ENCODE data around the gene PCGF3.
A peak's percentile ranks its signal among the peaks of the same experiment; 100 is the strongest.
"Not testable (repeated sequence)": the region's sequence is repeated elsewhere in the genome, so short reads cannot be mapped to it uniquely, and the experiment has no call there.

Gene PCGF3

GRCh38 chr4:705278-706082 is at the start of gene PCGF3:
Gene PCGF3 (plus strand): TSS chr4:705832. CDS start chr4:733681, 27,849 bp downstream.
- DNase-seq: peak; percentile 98 to 99

GRCh38 chr4:656436-657337 is 48.9 kb upstream of the PCGF3 start:
- DNase-seq: no peak

- DNase-seq: no peak
Measured at GRCh38 chr4:657338-657833, 48.2 kb upstream of the PCGF3 start.

- no peak for DNase-seq
Measured at GRCh38 chr4:657834-658667, 47.6 kb upstream of the PCGF3 start.

- no peak for DNase-seq
Measured at GRCh38 chr4:658681-659667, 46.7 kb upstream of the PCGF3 start.

- no peak for DNase-seq
Measured at GRCh38 chr4:659851-660250, 45.8 kb upstream of the PCGF3 start.

- no peak for DNase-seq
Measured at GRCh38 chr4:660401-660800, 45.2 kb upstream of the PCGF3 start.

GRCh38 chr4:661231-661630 is 44.4 kb upstream of the PCGF3 start:
- no peak for DNase-seq

GRCh38 chr4:661881-662761 is 43.5 kb upstream of the PCGF3 start:
- DNase-seq: no peak

GRCh38 chr4:663046-663437 is 42.6 kb upstream of the PCGF3 start:
- DNase-seq: no peak

GRCh38 chr4:663438-664428 is 41.9 kb upstream of the PCGF3 start:
- peak; percentile 78 to 82 for DNase-seq

GRCh38 chr4:664713-665231 is 40.9 kb upstream of the PCGF3 start:
- no peak for DNase-seq

GRCh38 chr4:665381-665750 is 40.3 kb upstream of the PCGF3 start:
- no peak for DNase-seq

- no peak for DNase-seq
Measured at GRCh38 chr4:665751-666435, 39.7 kb upstream of the PCGF3 start.

GRCh38 chr4:666436-666810 is 39.2 kb upstream of the PCGF3 start:
- no peak for DNase-seq

- DNase-seq: no peak
Measured at GRCh38 chr4:666822-667544, 38.6 kb upstream of the PCGF3 start.

GRCh38 chr4:667545-667925 is 38.1 kb upstream of the PCGF3 start:
- DNase-seq: no peak

- DNase-seq: not testable (repeated sequence)
Measured at GRCh38 chr4:668219-668618, 37.4 kb upstream of the PCGF3 start.
